Testis (tissue), 3 donors: Measurements from ENCODE around the gene TUBB. TPM values are rescaled to one million over a fixed set of nuclear protein-coding genes. Genes with fewer than 3 reads are reported as not detected.

Experiments used
- DNase-seq: peaks from one replicate; pipeline ENCODE4 v3.0.0-alpha.2; 2019
- H3K27ac ChIP-seq, 2 donors: fragments of 200-600 bp; sonication (generic); one replicate each; pipeline ENCODE4 v1.5.1; 2019
- H3K27me3 ChIP-seq: fragments of 200-600 bp; sonication (generic); one replicate; pipeline ENCODE4 v1.5.1; 2019
- H3K36me3 ChIP-seq: fragments of 200-600 bp; sonication (generic); one replicate; pipeline ENCODE4 v1.5.1; 2017; ENCODE audit warnings: low read depth; ENCODE audit errors: missing control alignments
- H3K4me1 ChIP-seq: fragments of 200-600 bp; sonication (generic); one replicate; pipeline ENCODE4 v1.5.1; 2019
- H3K4me3 ChIP-seq, 2 donors: fragments of 200-600 bp; sonication (generic); one replicate each; pipeline ENCODE4 v1.5.1; 2017 to 2019
- H3K9me3 ChIP-seq: fragments of 200-600 bp; sonication (generic); one replicate; pipeline ENCODE4 v1.5.1; 2017
- CTCF ChIP-seq, 3 experiments: fragments of 450-650 bp in 2 of 3; fragments of 200-600 bp in 1 of 3; sonication (generic) in 1 of 3; IDR thresholded peaks; one replicate each; pipeline ENCODE4 v1.5.1; 2016 to 2019; ENCODE audit warnings: antibody characterized with exemption in 3 of 3, mild to moderate bottlenecking in 2 of 3, moderate library complexity in 1 of 3
- POLR2A ChIP-seq: fragments of 450-650 bp; IDR thresholded peaks from one replicate; pipeline ENCODE4 v1.6.1; 2017; ENCODE audit warnings: antibody characterized with exemption, mild to moderate bottlenecking, moderate library complexity
- WGBS, 2 donors: methylation state at CpG; one replicate each; pipeline ENCODE4 v1.1.5; 2018; 5-methylcytosine and 5-hydroxymethylcytosine counted together
- intact Hi-C: fragments of 100-400 bp; cut with DNase I; formaldehyde crosslinking; loops from one replicate; pipeline ENCODE4 v1.15.1; 2023; ENCODE audit warnings: low total_unique reads
- polyA plus RNA-seq: library from polyadenylated mRNA; stranded (reverse); fragments of 350-450 nt; fragmentation: Illumina TruSeq; extraction: RNeasy Lipid Tissue Mini Kit (QIAGEN cat#74804); gene quantifications from one replicate; pipeline ENCODE4 v1.2.3, GENCODE V29; 2014; ENCODE audit warnings: low read depth, low replicate concordance; ENCODE audit not compliant: insufficient read depth
- total RNA-seq, 2 donors: library from RNA; depleted of rRNA; stranded (reverse); fragments of >200 nt; gene quantifications; one replicate each; pipeline ENCODE4 v1.2.3, GENCODE V29; 2016

TUBB gene
- total and polyA plus RNA-seq, 3 donors from 2014 or later, result 173 to 309 (median 252) TPM

GRCh38 chr6:30705620-30706019, 14.5 kb upstream of the TUBB start:
- TF ChIP-seq CTCF (IDR thresholded peaks at IDR 0.05) (no peak), POLR2A (no peak)
- Histone ChIP-seq H3K4me3 (no peak overlapping the region), H3K9me3 (no peaks in the 10 kb centered on the region), H3K27me3 (no peaks in the 10 kb centered on the region), H3K27ac (no peak overlapping the region), H3K36me3 (no peaks in the 10 kb centered on the region), H3K4me1 (no peaks in the 10 kb centered on the region)
- 79 to 87% methylated on average over 4 of the region's 4 CpGs for WGBS, 2 donors
- DNase-seq, result no peak
- intact Hi-C loops, result no loop called here

- Histone ChIP-seq H3K4me3 (no peak overlapping the region), H3K27ac (no peak overlapping the region), H3K36me3 (no peaks in the 10 kb centered on the region), H3K9me3 (no peaks in the 10 kb centered on the region), H3K27me3 (no peaks in the 10 kb centered on the region), H3K4me1 (no peaks in the 10 kb centered on the region)
- intact Hi-C loops, result no loop called here
- 89 to 90% methylated on average over 5 to 6 of the region's 6 CpGs for WGBS, 2 donors
- no peak for TF ChIP-seq CTCF (IDR thresholded peaks at IDR 0.05)
- TF ChIP-seq POLR2A, result no peak
- DNase-seq, result no peak
These were observed 12.8 kb upstream of the TUBB start for GRCh38 chr6:30707281-30707850.

- no peaks in the 10 kb centered on the region for H3K36me3 ChIP-seq
These were observed 10.9 kb upstream of the TUBB start for GRCh38 chr6:30709101-30709868.

GRCh38 chr6:30711758-30712380, 8.3 kb upstream of the TUBB start:
- Histone ChIP-seq H3K27me3 (no peaks in the 10 kb centered on the region), H3K4me1 (peaks cover 6% of the 10 kb centered on the region), H3K9me3 (no peaks in the 10 kb centered on the region), H3K4me3 (no peak overlapping the region), H3K27ac (no peak overlapping the region), H3K36me3 (no peaks in the 10 kb centered on the region)
- DNase-seq, result no peak
- TF ChIP-seq POLR2A (no peak), CTCF (IDR thresholded peaks at IDR 0.05) (no peak)
- WGBS, 2 donors, result 86 to 90% methylated on average over 1 of the region's 1 CpG
- intact Hi-C loops, result no loop called here

More at GRCh38 chr6:30709101-30709868, 10.9 kb upstream of the TUBB start:
- H3K27me3 ChIP-seq, result no peaks in the 10 kb centered on the region
- H3K9me3 ChIP-seq, result no peaks in the 10 kb centered on the region
- intact Hi-C loops, result no loop called here
- no peak for TF ChIP-seq POLR2A
- no peak for TF ChIP-seq CTCF (IDR thresholded peaks at IDR 0.05)
- no peak overlapping the region for H3K27ac ChIP-seq
- H3K4me3 ChIP-seq, result no peak overlapping the region
- WGBS, 2 donors, result 96 to 97% methylated on average over 2 of the region's 2 CpGs
- no peak for DNase-seq
- H3K4me1 ChIP-seq, result no peaks in the 10 kb centered on the region
